Erythroblast (primary cell): ENCODE data around the gene PGBD5.

Experiments
- GATA1 ChIP-seq: IDR thresholded peaks from 2 replicates; pipeline ENCODE4 v1.6.1; 2011; ENCODE audit warnings: low read depth, mild to moderate bottlenecking, control low read depth, low read length, moderate library complexity
- POLR2A ChIP-seq: IDR thresholded peaks from 2 replicates; pipeline ENCODE4 v1.6.1; 2011; ENCODE audit warnings: mild to moderate bottlenecking, low read length

DNA sequence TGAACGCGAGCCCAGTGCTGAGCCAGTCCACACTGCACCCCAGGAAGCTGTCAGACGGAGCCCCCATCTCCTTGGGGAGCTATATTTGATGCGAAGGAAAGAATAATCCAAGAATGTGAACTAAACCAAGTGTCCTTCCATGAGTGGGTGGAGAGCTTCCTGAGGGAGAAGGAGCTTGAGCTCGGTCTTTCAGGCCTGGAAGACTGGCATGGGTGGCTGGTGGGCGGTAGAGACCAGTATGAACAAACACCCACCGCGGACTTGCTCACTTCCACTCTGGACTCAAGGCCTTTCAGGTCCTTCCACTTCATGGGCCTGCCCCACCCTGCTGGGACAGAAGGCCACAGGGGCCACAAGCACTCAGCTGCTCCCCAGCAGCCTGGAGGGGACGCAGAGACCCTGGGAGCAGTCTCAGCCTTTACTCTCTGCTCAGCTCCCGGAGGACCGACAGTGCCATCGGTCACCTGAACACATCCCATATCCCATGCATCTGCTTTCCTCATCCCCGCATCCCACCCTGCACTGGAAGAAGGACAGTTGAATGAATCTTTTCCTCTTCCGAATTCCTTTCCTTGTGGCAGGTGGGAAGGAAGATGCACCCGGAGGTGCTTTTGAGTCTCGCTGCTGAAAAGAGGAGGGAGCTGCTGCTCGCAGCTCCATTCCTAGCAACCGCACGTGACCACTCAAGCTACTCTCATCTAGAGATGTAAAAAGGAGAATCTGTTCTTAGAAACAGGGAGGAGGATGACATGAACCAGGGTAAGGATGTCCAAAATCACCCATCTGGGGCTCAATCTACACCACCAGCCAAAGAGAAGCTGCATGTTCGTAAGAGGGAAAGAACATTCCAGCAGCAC lies 92.3 kb downstream of the PGBD5 start:
- no peak for TF ChIP-seq POLR2A
- TF ChIP-seq GATA1: no peak
